Endothelial cell of umbilical vein (primary cell): ENCODE results near the gene PPM1H. TPM values are rescaled to one million over a fixed set of nuclear protein-coding genes. Genes with fewer than 3 reads are reported as not detected.

ENCODE experiments used
- BruUV-seq: library from RNA; stranded (reverse); fragments of 400-500 nt; replicated peaks from 2 replicates; lab custom pipeline; 2021; lab: Mats Ljungman, UMichigan
- CTCF ChIA-PET: fragments of 300-600, 350-600 bp; sonication (Branson Sonifier 250); formaldehyde crosslinking; loops from one replicate; lab custom pipeline; 2021; ENCODE audit warnings: antibody characterized with exemption, inconsistent platforms; lab: Charles Lee
- POLR2A ChIA-PET: fragments of 300-600, 350-600 bp; sonication (Branson Sonifier 250); formaldehyde crosslinking; loops from one replicate; lab custom pipeline; 2021; ENCODE audit warnings: antibody characterized with exemption, inconsistent platforms; lab: Charles Lee
- DNase-seq: peaks from one replicate; pipeline ENCODE4 v3.0.0-alpha.2; 2011; ENCODE audit warnings: low read depth, low spot score
- FAIRE-seq: peaks from 2 replicates; lab custom pipeline; 2011; peaks lifted over from hg19 to GRCh38; lab: Jason Lieb, UNC
- H2AFZ ChIP-seq: 2 replicates; pipeline ENCODE4 v1.6.0; 2012; ENCODE audit warnings: low read depth, low read length, control low read depth, inconsistent platforms
- H3K27ac ChIP-seq: 2 replicates; pipeline ENCODE4 v1.5.1; 2011; ENCODE audit warnings: low read depth, mild to moderate bottlenecking, control low read depth, low read length, moderate library complexity; ENCODE audit not compliant: insufficient read depth
- H3K27me3 ChIP-seq, 2 experiments: 2 replicates each; pipeline versions ENCODE4 v1.6.0 to v1.6.1; 2011; ENCODE audit warnings: low read length in 2 of 2, mixed read lengths in 1 of 2; ENCODE audit not compliant: control insufficient read depth in 2 of 2, insufficient read depth in 2 of 2
- H3K36me3 ChIP-seq, 2 experiments: 2 replicates in 1 of 2; 3 replicates in 1 of 2; pipeline ENCODE4 v1.5.1; 2011; ENCODE audit warnings: low read length in 2 of 2, mild to moderate bottlenecking in 1 of 2, moderate library complexity in 1 of 2; ENCODE audit not compliant: control insufficient read depth in 2 of 2, insufficient read depth in 2 of 2; ENCODE audit errors: extremely low read depth in 1 of 2
- H3K4me1 ChIP-seq: 3 replicates; pipeline ENCODE4 v1.5.1; 2011; ENCODE audit warnings: mild to moderate bottlenecking, low read length; ENCODE audit not compliant: control insufficient read depth, insufficient read depth; ENCODE audit errors: extremely low read depth
- H3K4me2 ChIP-seq: 2 replicates; pipeline ENCODE4 v1.6.1; 2011; ENCODE audit warnings: low read length, control low read depth, mixed read lengths; ENCODE audit not compliant: insufficient read depth
- H3K4me3 ChIP-seq, 3 experiments: fragments of 200-600 bp in 1 of 3; sonication (generic), shearing (Covaris generic) in 1 of 3; replicated peaks in 1 of 3; 2 replicates each; pipeline ENCODE4 v1.5.1; 2011 to 2016; ENCODE audit warnings: control low read depth in 3 of 3, low read length in 3 of 3, mild to moderate bottlenecking in 2 of 3, inconsistent platforms in 1 of 3, low read depth in 1 of 3, moderate library complexity in 1 of 3; ENCODE audit not compliant: insufficient read depth in 1 of 3
- H3K79me2 ChIP-seq: 2 replicates; pipeline ENCODE4 v1.6.0; 2012; ENCODE audit warnings: low read length, inconsistent platforms; ENCODE audit not compliant: control insufficient read depth, insufficient read depth
- H3K9ac ChIP-seq: replicated peaks from 2 replicates; pipeline ENCODE3; 2011; ENCODE audit warnings: low read length, control low read depth; ENCODE audit not compliant: insufficient read depth; ENCODE audit errors: extremely low read depth
- H3K9me1 ChIP-seq: replicated peaks from 3 replicates; pipeline ENCODE4 v1.6.0; 2011; ENCODE audit warnings: mild to moderate bottlenecking, low read length; ENCODE audit not compliant: control insufficient read depth, insufficient read depth; ENCODE audit errors: extremely low read depth
- H3K9me3 ChIP-seq: replicated peaks from 2 replicates; pipeline ENCODE4 v1.5.1; 2012; ENCODE audit warnings: low read length, inconsistent platforms; ENCODE audit not compliant: control insufficient read depth, insufficient read depth
- H4K20me1 ChIP-seq: replicated peaks from 2 replicates; pipeline ENCODE3; 2011; ENCODE audit warnings: mild to moderate bottlenecking, low read length; ENCODE audit not compliant: control insufficient read depth, insufficient read depth; ENCODE audit errors: extremely low read depth
- EZH2 ChIP-seq: IDR thresholded peaks from 2 replicates; pipeline ENCODE4 v1.6.1; 2012; ENCODE audit warnings: borderline replicate concordance, low read depth, mild to moderate bottlenecking, moderate library complexity, low read length, inconsistent platforms; ENCODE audit not compliant: severe bottlenecking
- FOS ChIP-seq: IDR thresholded peaks from 2 replicates; pipeline ENCODE4 v1.6.1; 2011; ENCODE audit warnings: mild to moderate bottlenecking, low read length, moderate library complexity, borderline replicate concordance; ENCODE audit not compliant: insufficient read depth
- GATA2 ChIP-seq: IDR thresholded peaks from 2 replicates; pipeline ENCODE4 v1.7.0; 2011; ENCODE audit warnings: low read depth, mild to moderate bottlenecking, moderate library complexity, mixed read lengths, low read length; ENCODE audit not compliant: insufficient read length, insufficient read depth
- JUN ChIP-seq: IDR thresholded peaks from 2 replicates; pipeline ENCODE4 v1.6.1; 2011; ENCODE audit warnings: borderline replicate concordance, low read depth; ENCODE audit not compliant: insufficient read length, insufficient read depth
- MAX ChIP-seq: IDR thresholded peaks from 2 replicates; pipeline ENCODE4 v1.6.1; 2011; ENCODE audit not compliant: insufficient read depth, insufficient read length
- MYC ChIP-seq: IDR thresholded peaks from one replicate; pipeline ENCODE4 v1.6.1; 2011; ENCODE audit warnings: mild to moderate bottlenecking, low read depth, low read length
- POLR2A ChIP-seq: IDR thresholded peaks from 2 replicates; pipeline ENCODE4 v1.6.1; 2012; ENCODE audit warnings: low read depth, mild to moderate bottlenecking, control low read depth, low read length
- POLR2AphosphoS5 ChIP-seq: IDR thresholded peaks from 2 replicates; pipeline ENCODE4 v1.6.1; 2012; ENCODE audit warnings: low read depth, mild to moderate bottlenecking, control low read depth, low read length, moderate library complexity; ENCODE audit not compliant: insufficient read depth
- dilution Hi-C: fragments of 300-500 bp; cut with MboI; formaldehyde crosslinking; loops from one replicate; pipeline ENCODE4 v1.15.0; 2019; ENCODE audit warnings: low sequenced_read_pairs; ENCODE audit not compliant: extremely low pct_ligation_motif_present
- intact Hi-C: fragments of 100-400 bp; cut with micrococcal nuclease; formaldehyde crosslinking; loops from one replicate; pipeline ENCODE4 v1.10.0; 2022
- polyA plus RNA-seq, 4 experiments: library from polyadenylated mRNA; depleted of rRNA in 3 of 4; stranded (reverse) in 3 of 4; unstranded in 1 of 4; fragments of >200 nt; gene quantifications; 2 replicates each; pipeline versions ENCODE4 v1.2.1 to v1.2.3, GENCODE V29; 2011 to 2012; ENCODE audit warnings: missing spikeins in 1 of 4
- total RNA-seq: library from RNA; stranded (reverse); gene quantifications from 2 replicates; pipeline ENCODE4 v1.2.3, GENCODE V29; 2021

Gene PPM1H
- total and polyA plus RNA-seq, 2 donors (not counting 3 experiments of a cell fraction or from before 2014, with no cell fraction given) = 1.0 to 7.2 TPM

- peaks cover 3 to 17% of the 10 kb centered on the region in 2 experiments for H3K27me3 ChIP-seq
- H3K4me2 ChIP-seq = no peak overlapping the region
- dilution Hi-C loops = no loop called here
- no TSS peak for BruUV-seq
- DNase-seq = no peak
- H3K9me1 ChIP-seq = no peaks in the 10 kb centered on the region
- no peaks in the 10 kb centered on the region for H3K4me1 ChIP-seq
- POLR2A ChIA-PET = no interaction called here
- intact Hi-C loops = no loop called here
- no peaks in the 10 kb centered on the region for H3K9me3 ChIP-seq
- no peak for FAIRE-seq
- H3K4me3 ChIP-seq = no peak overlapping the region
- TF ChIP-seq MYC (no peak), POLR2AphosphoS5 (no peak), GATA2 (no peak), MAX (no peak), FOS (no peak)
- no peak overlapping the region for H2AFZ ChIP-seq
- CTCF ChIA-PET = no interaction called here
- H3K79me2 ChIP-seq = no peaks in the 10 kb centered on the region
- H3K36me3 ChIP-seq = no peaks in the 10 kb centered on the region
- H3K9ac ChIP-seq = no peak overlapping the region
- no peaks in the 10 kb centered on the region for H4K20me1 ChIP-seq
- H3K27ac ChIP-seq = no peak overlapping the region
Observed at GRCh38 chr12:62912644-62913043, 22.3 kb downstream of the PPM1H start.

GRCh38 chr12:62911286-62911685 lies 23.7 kb downstream of the PPM1H start:
- Histone ChIP-seq H3K9me1 (no peaks in the 10 kb centered on the region), H3K79me2 (no peaks in the 10 kb centered on the region), H3K4me1 (no peaks in the 10 kb centered on the region), H4K20me1 (no peaks in the 10 kb centered on the region), H3K4me3 (no peak overlapping the region), H3K9me3 (no peaks in the 10 kb centered on the region), H3K27me3 (peaks cover 3 to 19% of the 10 kb centered on the region in 2 experiments), H3K9ac (no peak overlapping the region), H3K27ac (no peak overlapping the region), H3K4me2 (no peak overlapping the region), H2AFZ (no peak overlapping the region), H3K36me3 (no peaks in the 10 kb centered on the region)
- intact Hi-C loops = no loop called here
- FAIRE-seq = no peak
- TF ChIP-seq MYC (no peak), JUN (no peak), FOS (no peak), POLR2AphosphoS5 (no peak), EZH2 (no peak), GATA2 (no peak), MAX (no peak), POLR2A (no peak)
- CTCF ChIA-PET = interaction anchor here (1.3 kb wide), 1 partner anchor 29 kb away, joined by 3 read pairs; no protein-coding TSS in a partner anchor
- no peak for DNase-seq
- dilution Hi-C loops = no loop called here
- no TSS peak for BruUV-seq
- POLR2A ChIA-PET = no interaction called here
